Ishikawa (cell line): ENCODE results near the gene NAT10.

Source experiments
- CEBPB ChIP-seq: IDR thresholded peaks from 2 replicates; pipeline ENCODE4 v1.6.1; 2012
- CREB1 ChIP-seq: IDR thresholded peaks from 2 replicates; pipeline ENCODE4 v1.6.1; 2012; ENCODE audit warnings: low read depth
- EP300 ChIP-seq: IDR thresholded peaks from 2 replicates; pipeline ENCODE4 v1.6.1; 2012; ENCODE audit warnings: borderline replicate concordance
- MAX ChIP-seq: IDR thresholded peaks from 2 replicates; pipeline ENCODE4 v1.6.1; 2012
- RAD21 ChIP-seq: IDR thresholded peaks from 2 replicates; pipeline ENCODE4 v1.6.1; 2012; ENCODE audit warnings: low read depth
- TCF12 ChIP-seq: IDR thresholded peaks from 2 replicates; pipeline ENCODE4 v1.6.1; 2012; ENCODE audit warnings: low read depth
- TEAD4 ChIP-seq: IDR thresholded peaks from 2 replicates; pipeline ENCODE4 v1.6.1; 2012

DNA sequence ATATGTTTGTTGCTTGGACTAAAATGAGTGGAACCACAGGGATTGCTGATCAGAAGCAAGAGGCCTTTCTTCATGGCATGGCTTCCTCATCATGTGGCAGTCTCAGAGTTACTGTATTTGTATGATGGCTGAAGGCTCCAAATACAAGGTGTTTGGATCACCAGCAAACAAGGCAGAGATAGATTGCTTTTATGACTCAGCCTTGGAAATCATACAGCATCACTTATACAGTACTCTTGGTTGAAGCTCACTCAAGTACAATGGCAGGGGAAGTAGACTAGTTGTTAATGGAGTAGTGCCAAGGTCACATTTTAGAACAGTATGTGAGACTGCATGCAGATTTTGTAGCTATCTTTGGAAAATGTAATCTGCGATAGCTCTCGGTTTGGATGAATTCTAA, 37.3 kb upstream of the NAT10 start:
- TF ChIP-seq TEAD4 (no peak), CEBPB (no peak), MAX (no peak), TCF12 (no peak), EP300 (no peak), RAD21 (no peak), CREB1 (no peak)
